ENCODE data around the gene STK32A.

STK32A gene

DNA sequence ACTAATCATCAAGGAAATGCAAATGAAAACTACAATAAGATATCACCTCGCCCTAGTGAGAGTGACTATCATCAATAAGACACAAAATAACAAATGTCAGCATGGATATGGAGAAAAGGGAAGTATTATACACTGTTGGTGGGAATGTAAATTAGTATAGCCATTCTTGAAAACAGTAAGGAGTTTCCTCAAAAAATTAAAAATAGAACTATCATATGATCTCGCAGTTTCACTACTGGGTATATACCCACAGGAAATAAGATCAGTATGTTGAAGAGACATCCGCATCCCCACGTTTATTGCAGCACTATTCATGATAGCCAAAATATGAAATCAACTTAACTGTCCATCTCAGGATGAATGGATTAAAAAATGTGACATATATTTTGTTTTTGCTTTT is 31.6 kb upstream of the STK32A start:
- TF ChIP-seq ZFX (IDR thresholded peaks at IDR 0.05) (no peak), CTCF (conservative IDR thresholded peaks at IDR 0.05) (no peak)
- no peak overlapping the region for H3K27ac ChIP-seq

DNA sequence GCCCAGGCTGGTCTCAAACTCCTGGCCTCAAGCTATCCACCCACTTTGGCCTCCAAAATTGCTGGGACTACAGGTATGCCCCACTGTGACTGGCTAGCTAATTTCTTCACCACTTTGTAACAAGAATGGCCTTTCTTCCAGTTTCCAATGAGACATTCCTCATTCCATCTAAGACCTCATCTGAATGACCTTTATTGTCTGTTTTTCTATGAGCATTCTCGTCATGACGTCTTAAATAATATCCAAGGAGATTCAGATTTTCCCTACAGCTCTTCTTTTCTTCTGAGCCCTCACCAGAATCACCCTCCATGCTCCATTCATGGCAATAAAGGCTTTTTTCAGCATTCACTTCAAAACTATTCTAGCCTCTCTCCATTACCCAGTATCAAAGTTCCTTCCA is 30.2 kb upstream of the STK32A start:
- TF ChIP-seq CTCF (conservative IDR thresholded peaks at IDR 0.05) (no peak), ZFX (IDR thresholded peaks at IDR 0.05) (no peak)
- no peak overlapping the region for H3K27ac ChIP-seq

- H3K27ac ChIP-seq = no peak overlapping the region
- TF ChIP-seq CTCF (conservative IDR thresholded peaks at IDR 0.05) (no peak), ZFX (IDR thresholded peaks at IDR 0.05) (no peak)
Observed at GRCh38 chr5:147208134-147208533, 26.7 kb upstream of the STK32A start.

DNA sequence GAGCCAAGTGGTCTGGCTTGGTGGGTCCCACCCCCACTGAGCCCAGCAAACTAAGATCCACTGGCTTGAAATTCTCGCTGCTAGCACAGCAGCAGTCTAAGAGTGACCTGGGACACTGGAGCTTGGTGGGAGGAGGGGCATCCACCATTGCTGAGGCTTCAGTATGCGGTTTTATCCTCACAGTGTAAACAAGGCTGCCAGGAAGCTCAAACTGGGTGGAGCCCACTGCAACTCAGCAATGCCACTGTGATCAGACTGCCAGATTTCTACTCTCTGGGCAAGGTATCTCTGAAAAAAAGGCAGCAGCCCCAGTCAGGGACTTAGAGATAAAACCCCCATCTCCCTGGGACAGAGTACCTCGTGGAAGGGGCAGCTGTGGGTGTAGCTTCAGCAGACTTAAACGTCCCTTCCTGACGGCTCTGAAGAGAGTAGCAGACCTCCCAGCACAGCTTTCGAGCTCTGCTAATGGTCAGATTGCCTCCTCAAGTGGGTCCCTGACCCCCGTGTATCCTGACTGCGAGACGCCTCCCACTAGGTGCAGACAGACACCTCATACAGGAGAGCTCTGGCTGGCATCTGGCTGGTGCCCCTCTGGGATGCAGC is 18.2 kb upstream of the STK32A start:
- TF ChIP-seq CTCF (conservative IDR thresholded peaks at IDR 0.05) = no peak
- no peak for TF ChIP-seq ZFX (IDR thresholded peaks at IDR 0.05)
- no peak overlapping the region for H3K27ac ChIP-seq

GRCh38 chr5:147223343-147223742 is 11.5 kb upstream of the STK32A start:
- TF ChIP-seq ZFX (IDR thresholded peaks at IDR 0.05) (no peak), CTCF (conservative IDR thresholded peaks at IDR 0.05) (no peak)
- no peak overlapping the region for H3K27ac ChIP-seq

GRCh38 chr5:147223948-147224791 is 10.7 kb upstream of the STK32A start:
- TF ChIP-seq CTCF (conservative IDR thresholded peaks at IDR 0.05) = peak; percentile 79
- no peak for TF ChIP-seq ZFX (IDR thresholded peaks at IDR 0.05)
- H3K27ac ChIP-seq = no peak overlapping the region

DNA sequence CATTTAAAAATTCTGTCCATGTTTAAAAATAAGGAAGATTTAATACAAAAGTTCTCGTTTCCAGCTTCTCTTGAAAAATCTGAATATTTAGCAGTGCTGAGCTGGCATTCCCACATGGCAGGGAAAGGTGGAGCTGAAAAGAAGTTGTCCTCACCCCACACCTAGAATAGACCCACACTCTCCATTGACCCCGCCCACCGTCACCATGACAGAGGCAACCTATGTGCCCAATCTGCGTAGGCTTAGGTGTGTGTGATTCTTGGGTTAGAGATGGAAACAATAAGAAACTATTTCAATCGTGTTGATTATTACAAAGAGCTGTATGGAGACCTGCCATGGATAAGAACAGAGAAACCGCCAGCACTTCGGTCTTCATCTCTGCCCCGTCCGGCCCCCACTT is 8.9 kb upstream of the STK32A start:
- no peak overlapping the region for H3K27ac ChIP-seq
- no peak for TF ChIP-seq CTCF (conservative IDR thresholded peaks at IDR 0.05)
- TF ChIP-seq ZFX (IDR thresholded peaks at IDR 0.05) = no peak

Data from C4-2B (cell line).